HG03575 (cell line): Measurements from ENCODE around the gene PRCP.

Source experiments
- ATAC-seq: cut with Tn5 transposase; IDR thresholded peaks from one replicate; pipeline ENCODE4 v1.9.1; 2021; ENCODE audit not compliant: unreplicated experiment, insufficient number of reproducible peaks, low FRiP score; ENCODE audit errors: extremely low read depth

The PRCP gene

GRCh38 chr11:82909015-82909640, 8.9 kb upstream of the PRCP start:
- no peak for ATAC-seq

GRCh38 chr11:82908311-82908710, 8.1 kb upstream of the PRCP start:
- ATAC-seq, result no peak

GRCh38 chr11:82907371-82907770, 7.1 kb upstream of the PRCP start:
- no peak for ATAC-seq

GRCh38 chr11:82906931-82907330, 6.7 kb upstream of the PRCP start:
- ATAC-seq, result no peak

- ATAC-seq, result no peak
These were observed 6.0 kb upstream of the PRCP start for GRCh38 chr11:82906236-82906635.

GRCh38 chr11:82903843-82904586, 3.8 kb upstream of the PRCP start:
- no peak for ATAC-seq

GRCh38 chr11:82902880-82903279, 2.6 kb upstream of the PRCP start:
- no peak for ATAC-seq

- no peak for ATAC-seq
These were observed 1.8 kb upstream of the PRCP start for GRCh38 chr11:82901922-82902485.

GRCh38 chr11:82901165-82901921, 1.1 kb upstream of the PRCP start, which contains the start of gene DDIAS:
Gene DDIAS, plus strand, starts transcription at chr11:82901736. Its CDS starts 13,003 bp downstream, at chr11:82914739.
- ATAC-seq, result peak; percentile 50

- ATAC-seq, result no peak
These were observed 313 bp downstream of the PRCP start for GRCh38 chr11:82899957-82900276.

- ATAC-seq, result no peak
These were observed 927 bp downstream of the PRCP start for GRCh38 chr11:82899186-82899820.

- no peak for ATAC-seq
These were observed 2.0 kb downstream of the PRCP start for GRCh38 chr11:82898241-82898640.

GRCh38 chr11:82896183-82896582, 4.0 kb downstream of the PRCP start:
- ATAC-seq, result no peak

GRCh38 chr11:82895437-82896091, 4.7 kb downstream of the PRCP start:
- ATAC-seq, result no peak

GRCh38 chr11:82892611-82893169, 7.5 kb downstream of the PRCP start:
- no peak for ATAC-seq

- no peak for ATAC-seq
These were observed 9.3 kb downstream of the PRCP start for GRCh38 chr11:82890936-82891335.

- no peak for ATAC-seq
These were observed 10.3 kb downstream of the PRCP start for GRCh38 chr11:82890002-82890341.

GRCh38 chr11:82889133-82890001, 10.9 kb downstream of the PRCP start:
- ATAC-seq, result no peak
